Stimulated activated CD8-positive, alpha-beta memory T cell treated with anti-CD3 and anti-CD28 coated beads, Interleukin-7, amount 100 ng/mL, for 1 hour (primary cell): ENCODE measurements around the gene MAP2K6.

ENCODE experiments used
- DNase-seq, 2 donors: peaks; one replicate each; pipeline ENCODE4 v3.0.0-alpha.2; 2020; ENCODE audit warnings: low read depth in 2 of 2

The MAP2K6 gene

GRCh38 chr17:69535016-69535570 is 120.6 kb downstream of the MAP2K6 start:
- no peak for DNase-seq

- DNase-seq: no peak
Observed at GRCh38 chr17:69538795-69539194, 124.3 kb downstream of the MAP2K6 start.

GRCh38 chr17:69539274-69539673 is 124.8 kb downstream of the MAP2K6 start:
- DNase-seq: no peak

- DNase-seq: no peak
Observed at GRCh38 chr17:69539781-69540319, 125.4 kb downstream of the MAP2K6 start.

- no peak for DNase-seq
Observed at GRCh38 chr17:69540356-69540755, 125.9 kb downstream of the MAP2K6 start.

- DNase-seq: no peak
Observed at GRCh38 chr17:69547230-69547629, 132.7 kb downstream of the MAP2K6 start.

GRCh38 chr17:69547947-69548346 is 133.4 kb downstream of the MAP2K6 start:
- DNase-seq: no peak

GRCh38 chr17:69551212-69552010 is 136.9 kb downstream of the MAP2K6 start:
- DNase-seq: no peak

- no peak for DNase-seq
Observed at GRCh38 chr17:69552986-69553667, 138.6 kb downstream of the MAP2K6 start.

GRCh38 chr17:69555056-69555455 is 140.6 kb downstream of the MAP2K6 start:
- DNase-seq: no peak

GRCh38 chr17:69557339-69557738 is 142.8 kb downstream of the MAP2K6 start:
- DNase-seq: no peak

- DNase-seq: no peak
Observed at GRCh38 chr17:69558796-69559195, 144.3 kb downstream of the MAP2K6 start.

- no peak for DNase-seq
Observed at GRCh38 chr17:69560987-69561441, 146.5 kb downstream of the MAP2K6 start.

GRCh38 chr17:69561462-69561861 is 147.0 kb downstream of the MAP2K6 start:
- DNase-seq: no peak

GRCh38 chr17:69565447-69565846 is 150.9 kb downstream of the MAP2K6 start:
- no peak for DNase-seq

GRCh38 chr17:69567130-69567529 is 152.6 kb downstream of the MAP2K6 start:
- no peak for DNase-seq

- no peak for DNase-seq
Observed at GRCh38 chr17:69572747-69573146, 158.2 kb downstream of the MAP2K6 start.

- DNase-seq: no peak
Observed at GRCh38 chr17:69573396-69573795, 158.9 kb downstream of the MAP2K6 start.

GRCh38 chr17:69574257-69575197 is 160.0 kb downstream of the MAP2K6 start:
- no peak for DNase-seq

- no peak for DNase-seq
Observed at GRCh38 chr17:69575346-69575761, 160.9 kb downstream of the MAP2K6 start.

GRCh38 chr17:69577098-69577497 is 162.6 kb downstream of the MAP2K6 start:
- DNase-seq: no peak
